GM13977 (cell line): ENCODE data around the gene RNF39.
"Not testable (repeated sequence)": the region's sequence is repeated elsewhere in the genome, so short reads cannot be mapped to it uniquely, and the experiment has no call there.

ENCODE experiments used
- DNase-seq: peaks from one replicate; pipeline ENCODE4 v3.0.0; 2012; ENCODE audit warnings: low spot score
- in situ Hi-C: fragments of 300-500 bp; cut with MboI; formaldehyde crosslinking; loops from one replicate; pipeline ENCODE4 v1.12.0; 2022; ENCODE audit warnings: low sequenced_read_pairs, low pct_unique_long_range_greater_than_20kb, mixed read lengths, inconsistent platforms; ENCODE audit not compliant: unreplicated experiment
- TF ChIP-seq, protein P1 (sequence below): IDR thresholded peaks from 2 replicates; pipeline ENCODE4 v1.5.1; 2012; ENCODE audit warnings: mild to moderate bottlenecking, control low read depth; ENCODE audit not compliant: insufficient read depth; ENCODE audit errors: extremely low read depth, missing control alignments

The RNF39 gene, protein sequence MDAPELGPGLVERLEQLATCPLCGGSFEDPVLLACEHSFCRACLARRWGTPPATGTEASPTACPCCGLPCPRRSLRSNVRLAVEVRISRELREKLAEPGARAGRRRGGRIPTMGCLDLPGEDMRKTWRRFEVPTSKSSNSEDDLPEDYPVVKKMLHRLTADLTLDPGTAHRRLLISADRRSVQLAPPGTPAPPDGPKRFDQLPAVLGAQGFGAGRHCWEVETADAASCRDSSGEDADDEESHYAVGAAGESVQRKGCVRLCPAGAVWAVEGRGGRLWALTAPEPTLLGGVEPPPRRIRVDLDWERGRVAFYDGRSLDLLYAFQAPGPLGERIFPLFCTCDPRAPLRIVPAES

DNA sequence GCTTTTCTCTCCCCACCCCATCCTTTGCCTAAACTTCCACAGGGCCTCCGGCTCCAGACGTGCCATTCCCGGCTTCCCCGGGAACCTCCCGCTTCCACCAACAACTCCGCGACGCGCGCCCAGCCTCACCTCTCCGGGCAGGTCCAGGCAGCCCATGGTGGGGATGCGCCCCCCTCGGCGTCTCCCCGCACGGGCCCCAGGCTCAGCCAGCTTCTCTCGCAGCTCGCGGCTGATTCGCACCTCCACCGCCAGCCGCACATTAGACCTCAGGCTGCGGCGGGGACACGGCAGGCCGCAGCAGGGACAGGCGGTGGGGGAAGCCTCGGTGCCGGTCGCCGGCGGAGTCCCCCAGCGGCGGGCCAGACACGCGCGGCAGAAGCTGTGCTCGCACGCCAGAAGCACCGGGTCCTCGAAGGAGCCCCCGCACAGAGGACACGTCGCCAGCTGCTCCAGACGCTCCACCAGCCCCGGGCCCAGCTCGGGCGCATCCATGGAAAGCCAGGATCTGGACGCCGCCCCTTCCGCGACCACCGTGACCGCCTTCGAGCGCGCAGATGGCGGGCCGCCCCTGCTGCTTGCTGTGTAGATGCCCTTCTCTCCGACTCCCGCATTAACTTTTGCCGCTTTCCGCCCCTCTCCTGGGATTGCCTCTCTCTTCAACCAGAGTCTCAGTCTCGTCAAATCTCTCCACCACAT is at the start of gene RNF39:
TSS of gene RNF39 (minus strand) at position 676 of the 696 bp plus-strand sequence. CDS start at position 492, 184 bp downstream.
- DNase-seq, result no peak
- in situ Hi-C loops, result no loop called here
- TF ChIP-seq, protein P1, sequence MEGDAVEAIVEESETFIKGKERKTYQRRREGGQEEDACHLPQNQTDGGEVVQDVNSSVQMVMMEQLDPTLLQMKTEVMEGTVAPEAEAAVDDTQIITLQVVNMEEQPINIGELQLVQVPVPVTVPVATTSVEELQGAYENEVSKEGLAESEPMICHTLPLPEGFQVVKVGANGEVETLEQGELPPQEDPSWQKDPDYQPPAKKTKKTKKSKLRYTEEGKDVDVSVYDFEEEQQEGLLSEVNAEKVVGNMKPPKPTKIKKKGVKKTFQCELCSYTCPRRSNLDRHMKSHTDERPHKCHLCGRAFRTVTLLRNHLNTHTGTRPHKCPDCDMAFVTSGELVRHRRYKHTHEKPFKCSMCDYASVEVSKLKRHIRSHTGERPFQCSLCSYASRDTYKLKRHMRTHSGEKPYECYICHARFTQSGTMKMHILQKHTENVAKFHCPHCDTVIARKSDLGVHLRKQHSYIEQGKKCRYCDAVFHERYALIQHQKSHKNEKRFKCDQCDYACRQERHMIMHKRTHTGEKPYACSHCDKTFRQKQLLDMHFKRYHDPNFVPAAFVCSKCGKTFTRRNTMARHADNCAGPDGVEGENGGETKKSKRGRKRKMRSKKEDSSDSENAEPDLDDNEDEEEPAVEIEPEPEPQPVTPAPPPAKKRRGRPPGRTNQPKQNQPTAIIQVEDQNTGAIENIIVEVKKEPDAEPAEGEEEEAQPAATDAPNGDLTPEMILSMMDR, result no peak

DNA sequence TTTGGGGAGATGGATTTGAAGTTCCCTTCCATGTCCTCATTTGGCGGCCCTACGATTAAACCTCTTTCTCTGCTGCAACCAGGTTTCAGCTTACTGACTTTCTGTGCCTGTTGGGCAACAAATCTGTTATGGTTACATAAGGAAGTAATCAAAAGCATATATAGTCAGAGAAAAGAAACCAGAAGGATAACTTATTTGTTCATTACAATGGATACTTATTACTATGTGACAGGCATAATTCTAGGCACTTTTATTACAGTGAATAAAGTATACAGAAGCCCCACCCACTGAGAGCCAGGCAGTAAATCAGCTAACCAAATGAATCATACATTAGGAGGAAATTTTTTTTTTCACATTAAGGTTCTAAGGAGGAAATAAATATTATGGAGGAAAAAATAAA is 46.9 kb upstream of the RNF39 start:
- in situ Hi-C loops, result no loop called here

DNA sequence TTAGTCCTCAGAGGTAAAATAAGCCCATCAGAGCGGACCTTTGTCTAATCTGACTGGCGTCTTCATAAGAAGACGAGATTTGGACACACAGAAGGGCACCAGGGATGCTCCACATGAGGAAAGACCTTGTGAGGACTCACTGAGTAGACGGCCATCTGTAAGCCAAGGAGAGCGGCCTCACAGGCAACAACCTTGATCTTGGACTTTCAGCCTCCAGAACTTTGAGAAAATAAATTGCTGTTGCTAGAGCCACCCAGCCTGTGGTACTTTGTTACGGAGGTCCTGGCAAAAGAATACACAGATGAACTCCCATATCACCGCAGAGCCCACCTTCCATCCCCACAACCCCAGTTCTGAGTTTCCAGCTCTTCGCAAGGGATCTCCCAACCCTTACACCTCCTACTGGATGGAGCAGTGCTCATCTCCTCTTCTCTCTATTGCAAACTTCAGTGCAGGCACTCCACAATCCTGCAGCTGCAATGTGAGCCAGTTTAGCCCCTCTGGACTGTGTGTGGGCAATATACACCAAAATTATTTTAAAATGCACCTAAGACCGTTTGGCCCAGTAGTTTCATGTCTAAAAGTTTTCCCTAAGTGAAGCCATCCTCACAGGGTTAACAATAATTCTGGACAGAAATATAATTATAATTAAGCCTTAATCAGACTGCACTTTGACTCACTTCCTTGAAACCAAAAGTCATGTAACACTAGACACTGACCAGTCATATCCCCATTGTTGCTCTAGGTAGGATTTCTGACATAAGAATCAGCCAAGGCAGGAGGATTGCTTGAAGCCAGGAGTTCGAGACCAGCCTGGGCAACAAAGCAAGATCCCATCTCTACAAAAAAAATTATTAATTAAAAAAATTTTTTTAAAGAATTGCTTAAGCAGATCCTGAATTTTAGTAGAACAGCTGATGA is 46.1 kb upstream of the RNF39 start:
- no peak for DNase-seq
- TF ChIP-seq, protein P1, result no peak
- in situ Hi-C loops, result no loop called here

More for the DNA sequence above, 46.9 kb upstream of the RNF39 start:
- TF ChIP-seq, protein P1, result no peak
- no peak for DNase-seq

DNA sequence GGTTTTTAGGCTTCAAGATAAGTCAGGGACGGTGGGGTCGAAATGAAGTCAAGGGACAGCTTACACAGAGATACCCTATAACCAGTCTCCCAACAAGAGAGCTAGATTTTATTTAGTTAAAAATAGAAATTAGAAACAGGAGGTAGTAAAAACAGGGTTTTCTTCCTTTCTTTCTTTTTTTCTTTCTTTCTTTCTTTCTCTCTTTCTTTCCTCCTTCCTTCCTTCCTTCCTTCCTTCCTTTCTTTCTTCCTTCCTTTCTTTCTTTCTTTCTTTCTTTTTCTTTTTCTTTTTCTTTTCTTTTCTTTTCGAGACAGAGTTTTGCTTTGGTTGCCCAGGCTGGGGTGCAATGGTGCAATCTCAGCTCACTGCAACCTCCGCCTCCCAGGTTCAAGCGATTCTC is 43.1 kb upstream of the RNF39 start:
- DNase-seq, in situ Hi-C loops: not testable (repeated sequence)

DNA sequence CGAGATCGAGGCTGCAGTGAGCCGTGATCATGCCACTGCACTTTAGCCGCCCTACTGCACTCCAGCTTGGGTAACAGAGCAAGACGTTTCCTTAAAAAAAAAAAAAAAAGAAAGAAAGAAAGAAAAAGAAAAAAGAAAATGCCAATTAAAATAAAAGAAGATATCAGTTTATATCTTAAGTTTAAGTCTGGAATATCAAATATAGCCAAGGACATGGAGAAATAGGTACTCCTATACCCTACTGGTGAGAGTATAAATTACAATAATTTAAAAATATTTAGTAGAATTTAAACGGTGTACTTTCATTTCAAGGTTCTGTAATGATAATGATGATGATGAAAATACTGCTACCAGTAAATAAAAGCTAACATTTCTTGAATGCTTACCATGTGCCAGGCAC is 41.2 kb upstream of the RNF39 start:
- in situ Hi-C loops, result no loop called here
- DNase-seq, result no peak

DNA sequence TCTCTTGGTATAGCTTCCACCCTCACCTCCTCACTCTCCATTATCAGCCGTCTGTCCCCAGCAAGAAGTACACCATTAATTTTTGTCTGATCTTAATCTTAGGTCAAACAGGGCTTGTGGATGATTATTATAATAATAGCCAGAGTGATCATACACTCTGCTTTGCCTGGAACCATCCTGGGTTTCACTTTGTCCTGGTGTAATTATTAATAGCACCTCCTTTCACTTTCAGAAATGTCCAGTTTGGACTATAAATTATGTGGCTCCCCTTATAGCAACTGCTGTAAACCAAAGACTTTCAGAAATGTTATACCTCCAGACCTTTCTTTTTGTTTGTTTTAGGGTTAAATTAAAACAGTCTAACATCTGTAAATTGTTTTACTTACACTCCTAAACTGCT is 38.3 kb upstream of the RNF39 start:
- in situ Hi-C loops, result no loop called here
- TF ChIP-seq, protein P1, result no peak
- no peak for DNase-seq

More for the DNA sequence above, 41.2 kb upstream of the RNF39 start:
- TF ChIP-seq, protein P1, result no peak
